SKM-1 (cell line): ENCODE measurements around the gene LCN2.
"Not testable (repeated sequence)": the region's sequence is repeated elsewhere in the genome, so short reads cannot be mapped to it uniquely, and the experiment has no call there.

Source experiments
- DNase-seq: peaks from one replicate; lab custom pipeline; 2025; ENCODE audit not compliant: unreplicated experiment; lab: John Stamatoyannopoulos, UW

LCN2 gene

DNA sequence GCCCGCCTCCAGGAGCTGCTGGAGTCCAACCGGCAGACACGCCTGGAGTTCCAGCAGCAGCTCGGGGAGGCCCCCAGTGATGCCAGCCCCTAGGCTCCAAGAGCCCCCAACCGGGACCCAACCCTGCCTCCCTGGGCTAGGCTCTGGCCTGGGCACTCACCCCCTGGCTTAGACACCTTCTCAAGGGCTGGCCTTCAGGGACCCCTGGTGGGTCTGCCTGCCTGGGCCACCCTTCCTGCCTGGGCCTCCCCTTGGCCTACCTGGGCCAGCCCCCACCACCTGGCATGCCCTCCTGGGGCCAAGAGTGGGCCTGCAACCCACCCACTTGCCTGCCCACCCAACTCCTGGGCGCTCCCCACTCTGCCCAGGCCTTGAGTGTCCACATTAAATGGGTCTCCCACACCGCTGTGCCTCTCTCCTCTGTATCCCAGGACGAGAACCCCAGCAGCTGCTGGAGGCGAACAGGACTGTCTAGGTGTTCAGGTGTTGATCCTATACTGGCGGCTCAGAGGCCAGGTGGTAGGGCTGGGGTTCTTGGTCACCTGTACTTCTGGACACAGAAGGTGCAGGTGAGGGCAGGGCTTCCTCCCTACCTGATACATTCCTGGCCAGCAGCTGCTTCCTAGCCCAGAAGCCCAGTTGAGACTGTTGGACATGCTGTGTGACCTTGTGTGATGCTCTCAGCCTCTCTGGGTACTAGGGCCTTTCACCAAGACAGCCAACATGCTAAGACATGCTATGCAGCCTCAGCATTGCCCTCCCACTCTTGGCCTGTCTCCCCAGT, 14.5 kb downstream of the LCN2 start:
- no peak for DNase-seq

DNA sequence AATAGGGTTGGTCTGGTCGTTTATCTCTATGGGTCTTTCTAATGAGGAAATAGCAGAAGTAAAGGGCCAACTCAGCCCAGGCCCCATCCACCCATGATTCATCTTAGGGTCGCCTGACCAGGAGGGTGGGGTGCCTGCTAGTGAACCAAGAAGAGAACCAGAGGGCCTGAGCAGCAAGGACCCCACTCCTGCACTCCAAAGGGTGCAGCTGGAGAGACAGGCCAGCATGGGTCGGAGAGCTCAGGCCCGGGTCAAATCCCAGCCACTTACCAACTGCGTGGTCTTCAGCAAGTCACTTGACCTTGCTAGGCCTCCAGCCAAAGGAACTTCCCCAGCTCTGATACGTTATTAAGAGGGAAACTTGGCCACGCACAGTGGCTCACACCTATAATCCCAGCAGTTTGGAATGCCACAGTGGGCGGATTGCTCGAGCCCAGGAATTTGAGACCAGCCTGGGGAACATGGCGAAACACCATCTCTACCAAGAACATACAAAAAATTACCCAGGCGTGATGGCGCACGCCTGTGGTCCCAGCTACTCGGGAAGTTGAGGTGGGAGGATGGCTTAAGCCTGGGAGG, 15.1 kb downstream of the LCN2 start:
- no peak for DNase-seq

DNA sequence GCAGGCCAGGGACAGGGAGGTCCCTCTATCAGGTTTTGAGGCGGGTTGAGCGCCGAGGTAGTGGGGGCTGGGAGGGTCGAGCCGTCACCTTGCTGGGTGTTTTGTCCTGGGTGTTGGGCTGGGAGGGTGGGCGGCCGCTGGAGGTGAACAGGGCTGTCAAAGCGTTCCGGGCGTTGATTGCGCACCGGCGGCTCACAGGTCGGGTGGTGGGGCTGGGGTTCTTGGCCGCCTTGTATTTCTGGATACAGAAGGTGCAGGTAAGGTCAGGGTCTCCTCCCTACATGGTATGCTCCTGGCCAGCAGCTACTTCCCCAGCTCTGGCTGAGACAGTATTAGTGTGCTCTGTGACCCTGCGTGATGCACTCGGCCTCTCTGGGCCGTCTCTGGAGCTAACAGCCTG, 16.9 kb downstream of the LCN2 start:
- no peak for DNase-seq

DNA sequence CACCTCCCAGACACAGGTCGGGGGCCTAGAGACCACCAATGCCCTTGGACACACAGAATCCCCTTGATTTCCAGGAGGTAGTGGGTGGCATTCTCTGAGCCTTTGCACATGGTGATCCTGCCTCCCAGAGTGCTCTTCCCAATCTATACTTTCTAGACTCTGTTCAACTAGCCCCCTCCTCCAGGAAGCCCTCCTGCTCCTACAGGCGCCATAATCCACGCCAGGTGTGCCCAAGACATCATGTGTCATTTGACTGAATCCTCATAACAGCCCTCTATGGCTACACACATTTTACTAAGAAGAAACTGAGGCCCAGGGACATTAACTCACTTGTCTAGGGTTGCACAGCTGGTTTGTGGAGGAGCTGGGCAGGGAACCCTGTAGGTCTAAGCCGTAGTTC, 18.0 kb downstream of the LCN2 start:
- DNase-seq, result no peak

DNA sequence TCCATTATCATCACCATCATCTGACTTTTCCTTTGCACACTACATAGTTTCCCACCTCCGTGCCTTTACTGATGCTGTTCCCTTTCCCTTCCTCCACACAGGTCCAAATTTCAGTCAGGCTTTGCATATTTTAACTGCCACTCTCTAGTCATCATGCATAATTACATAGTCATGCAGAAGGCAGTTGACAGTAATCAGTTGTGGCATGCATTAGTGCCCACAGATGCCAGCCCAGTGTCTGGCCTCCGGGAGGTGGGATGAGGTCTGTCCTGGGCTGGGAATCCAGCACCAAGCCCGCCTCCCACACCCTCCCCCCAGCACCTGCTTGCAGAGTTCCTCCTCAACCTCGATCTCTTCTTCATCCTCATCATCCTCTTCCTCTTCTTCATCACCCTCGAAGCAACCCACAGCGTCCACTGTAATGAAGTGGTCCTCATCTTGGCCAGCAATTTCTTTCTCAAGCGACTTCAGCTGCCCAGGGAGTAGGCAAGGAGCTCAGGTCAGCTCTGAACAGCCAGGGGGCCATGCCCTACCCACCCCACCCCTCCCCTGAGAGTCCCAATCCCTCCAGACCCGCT, 19.6 kb downstream of the LCN2 start:
- no peak for DNase-seq

DNA sequence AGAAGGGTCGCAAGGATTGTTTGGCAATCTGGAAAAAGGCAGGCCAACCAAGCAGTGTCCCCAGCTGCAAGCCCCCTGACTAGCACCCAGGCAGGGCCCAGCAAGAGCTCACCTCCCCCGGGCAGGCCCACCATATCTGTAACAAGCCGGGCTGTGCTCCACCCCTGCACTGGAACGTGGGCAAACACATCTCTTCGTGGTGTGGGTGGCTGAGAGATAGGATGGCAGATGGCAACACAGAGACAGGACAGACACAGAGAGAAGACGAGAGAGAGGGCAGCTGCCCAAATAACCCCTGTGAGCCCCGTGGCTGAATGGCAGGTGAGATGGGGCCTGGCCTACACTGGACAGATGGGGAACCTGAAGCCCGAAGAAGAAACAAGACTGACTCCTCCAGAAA, 20.2 kb downstream of the LCN2 start:
- no peak for DNase-seq

DNA sequence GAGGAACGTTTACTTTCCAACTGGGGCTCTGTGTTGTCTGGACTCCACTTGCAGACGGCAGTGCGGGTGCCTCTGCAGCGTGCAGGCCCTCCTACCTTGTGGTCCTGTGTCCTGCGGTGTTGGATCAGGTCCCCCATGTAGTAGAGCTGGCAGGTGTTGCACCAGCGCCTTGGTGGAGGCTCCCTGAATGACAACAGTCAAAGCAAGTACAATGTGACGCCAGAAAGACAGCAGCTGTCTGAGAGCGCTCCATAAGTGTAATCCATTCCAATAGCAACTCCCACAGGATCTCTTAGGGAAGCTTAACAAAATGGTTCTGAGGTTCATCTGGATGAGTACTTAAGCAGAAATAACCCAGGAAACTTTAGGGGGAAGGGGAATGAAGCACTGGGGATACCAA, 20.7 kb downstream of the LCN2 start:
- no peak for DNase-seq

DNA sequence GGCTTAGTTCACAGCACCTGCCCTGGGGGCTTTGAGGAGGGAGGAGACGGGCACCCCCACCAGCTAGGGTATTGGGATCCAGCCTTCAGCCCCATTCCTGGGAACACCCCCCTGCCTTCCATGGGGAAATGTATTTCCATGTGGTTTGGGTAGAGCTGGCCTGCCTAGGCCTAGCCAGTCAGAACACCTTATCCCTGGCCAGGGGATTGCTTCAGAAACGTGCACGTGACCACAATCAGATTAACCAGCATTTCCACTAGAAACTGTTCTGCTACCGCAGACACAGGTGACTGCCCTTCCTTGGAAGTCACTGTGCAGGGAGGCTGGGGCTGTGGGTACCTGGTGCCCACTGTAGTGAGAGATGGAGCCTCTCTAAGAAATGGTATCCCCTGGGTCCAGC, 24.8 kb downstream of the LCN2 start:
- DNase-seq, result no peak

DNA sequence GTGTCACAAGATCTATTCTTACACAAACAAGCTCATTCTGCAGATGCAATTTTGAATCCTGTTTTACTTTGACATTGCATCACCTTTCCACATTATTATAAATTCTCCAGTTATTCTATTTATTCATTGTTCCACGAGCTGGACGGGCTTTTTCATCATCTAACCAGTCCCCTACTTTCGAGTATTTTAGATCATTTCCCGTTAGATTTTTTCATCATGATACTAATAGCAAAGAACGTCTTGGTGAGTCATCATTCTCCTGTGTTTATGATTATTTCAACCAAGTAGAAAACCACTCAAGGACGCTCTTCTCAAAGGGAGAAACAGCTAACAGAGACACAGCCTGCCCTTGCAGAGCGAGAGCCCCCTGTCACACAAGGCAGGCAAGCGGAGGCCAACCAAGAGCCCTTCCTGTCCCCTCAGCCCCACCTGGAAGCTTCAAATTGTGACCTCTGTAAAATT, 25.9 kb downstream of the LCN2 start:
- DNase-seq, result no peak

DNA sequence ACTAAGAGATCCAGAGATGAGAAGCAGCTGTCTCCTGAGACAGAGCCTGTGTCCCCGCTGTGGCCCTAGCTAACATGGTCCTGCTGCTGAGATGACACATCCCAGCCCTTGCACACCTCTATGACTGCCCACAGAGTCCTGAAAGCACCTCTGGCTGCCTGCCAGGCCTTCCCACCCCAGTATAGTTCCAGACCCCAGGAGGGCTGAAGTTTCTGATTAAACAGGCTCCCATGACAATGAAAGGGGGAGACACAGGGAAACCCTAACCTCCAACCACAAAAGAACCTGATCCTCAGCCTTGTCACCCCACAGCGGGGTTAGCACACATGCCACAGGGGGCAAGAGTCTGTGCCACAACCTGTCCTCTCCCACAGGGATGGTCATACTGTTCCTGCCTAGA, 26.5 kb downstream of the LCN2 start:
- DNase-seq, result no peak

DNA sequence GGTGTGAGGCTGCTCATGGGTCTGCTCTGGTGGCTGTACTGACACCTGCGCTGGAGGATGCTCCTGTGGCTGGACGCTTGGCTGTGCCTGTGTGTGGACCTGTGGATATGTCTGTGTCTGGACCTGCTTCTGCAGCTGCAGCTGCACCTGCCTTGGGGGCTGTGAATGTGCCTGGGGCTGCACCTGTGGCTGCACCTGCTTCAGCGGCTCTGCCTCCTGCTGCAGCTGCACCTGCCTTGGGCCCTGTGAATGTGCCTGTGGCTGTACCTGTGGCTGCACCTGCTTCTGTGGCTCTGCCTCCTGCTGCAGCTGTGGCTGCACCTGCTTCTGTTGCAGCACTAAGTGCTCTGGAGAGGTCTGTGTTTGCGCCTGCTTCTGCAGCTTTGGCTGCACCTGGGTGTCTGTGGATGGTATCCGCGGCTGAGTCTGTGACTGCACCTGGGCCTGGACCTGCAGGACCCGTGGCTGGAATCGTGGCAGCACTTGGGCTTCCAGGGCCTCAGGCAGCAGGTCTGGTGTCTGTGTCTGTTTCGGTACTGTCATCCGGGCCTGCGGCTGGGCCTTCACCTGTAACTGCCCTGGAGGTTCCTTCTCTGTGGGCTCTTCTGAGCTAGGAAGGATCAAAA, 29.7 kb downstream of the LCN2 start:
- no peak for DNase-seq

DNA sequence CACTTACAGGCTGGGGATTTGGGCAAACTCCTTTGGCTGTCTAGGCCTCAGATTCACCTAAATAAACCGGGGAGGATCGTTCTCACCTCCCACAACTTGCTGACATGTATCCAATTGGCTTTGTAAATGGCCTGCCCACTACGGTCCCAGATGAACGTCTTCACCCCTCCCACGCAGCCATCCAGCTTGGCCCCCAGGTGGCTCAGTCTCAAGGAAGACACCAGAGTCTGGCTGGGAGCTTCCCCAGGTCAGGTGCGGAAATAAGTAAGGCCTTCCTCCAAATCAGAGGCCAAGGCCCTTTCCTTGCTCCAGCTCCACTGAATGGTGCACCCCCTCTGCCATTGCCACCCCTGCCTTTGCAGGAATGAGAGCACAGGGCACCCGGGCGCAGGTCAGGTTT, 30.7 kb downstream of the LCN2 start:
- no peak for DNase-seq

DNA sequence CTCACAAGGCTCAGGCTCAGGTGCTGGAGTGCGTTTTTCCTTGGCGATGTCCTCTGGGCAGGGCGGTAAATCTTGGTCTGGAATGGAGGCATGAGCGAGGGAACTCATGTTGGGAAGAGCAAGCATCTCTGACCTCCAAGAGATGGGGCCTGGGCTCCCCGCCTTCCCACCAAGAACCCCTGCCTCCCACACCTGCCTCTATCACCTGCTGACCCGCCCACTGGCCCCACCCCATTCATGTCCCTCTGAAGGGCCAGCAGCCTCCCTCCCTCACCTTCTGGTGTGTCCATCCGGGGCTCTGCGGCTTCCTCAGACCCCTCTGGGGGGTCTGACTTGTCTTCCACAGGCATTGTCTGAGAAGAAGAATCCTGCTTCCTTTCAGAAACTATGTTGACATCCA, 31.2 kb downstream of the LCN2 start:
- DNase-seq, result no peak

DNA sequence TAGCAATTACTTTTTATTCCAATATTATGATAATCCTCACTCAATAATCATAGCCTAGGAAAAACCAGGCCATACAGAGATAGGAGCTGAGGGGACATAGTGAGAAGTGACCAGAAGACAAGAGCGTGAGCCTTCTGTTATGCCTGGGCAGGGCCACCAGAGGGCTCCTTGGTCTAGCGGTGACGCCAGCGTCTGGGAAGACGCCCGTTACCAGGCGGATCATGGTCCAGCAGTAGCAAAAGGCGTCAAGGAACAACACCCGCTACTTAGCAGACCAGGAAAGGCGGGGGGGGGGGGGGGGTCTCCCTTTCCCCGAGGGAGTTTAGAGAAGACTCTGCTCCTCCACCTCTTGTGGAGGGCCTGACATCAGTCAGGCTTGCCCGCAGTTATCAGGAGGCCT, 32.2 kb downstream of the LCN2 start:
- DNase-seq, result not testable (repeated sequence)

DNA sequence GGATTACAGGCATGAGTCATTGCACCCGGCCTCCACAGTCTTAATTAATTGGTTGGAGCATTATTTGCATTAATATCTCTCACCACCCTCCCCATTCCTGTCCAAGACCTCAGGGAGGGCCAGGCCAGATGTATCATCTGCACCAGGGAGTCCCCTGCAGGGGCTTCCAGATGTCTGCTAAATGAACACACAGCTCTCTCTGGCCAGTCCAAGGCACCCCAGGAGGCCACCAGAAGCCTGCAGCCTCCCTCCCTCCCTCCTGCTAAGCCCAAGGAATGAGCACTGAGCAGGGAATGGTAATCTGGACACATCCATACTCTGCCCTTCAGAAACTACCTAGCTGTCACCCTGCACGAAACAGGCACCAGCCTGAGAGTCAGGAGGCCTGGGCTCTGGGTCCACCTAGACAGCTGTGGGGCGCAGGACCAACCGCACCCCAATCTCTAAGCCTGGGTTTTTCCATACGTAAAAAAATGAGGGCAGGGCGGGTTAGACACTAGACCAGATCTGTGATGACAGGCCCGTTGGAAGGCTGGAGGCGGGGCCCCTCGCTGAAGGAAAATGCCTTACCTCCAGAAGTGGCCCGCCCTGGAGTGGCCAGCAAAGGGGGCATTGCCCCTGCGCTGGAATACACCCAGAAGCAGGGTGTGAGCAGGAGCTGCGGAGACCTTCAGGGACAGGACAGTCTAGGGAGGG, 33.8 kb downstream of the LCN2 start:
- DNase-seq, result no peak

DNA sequence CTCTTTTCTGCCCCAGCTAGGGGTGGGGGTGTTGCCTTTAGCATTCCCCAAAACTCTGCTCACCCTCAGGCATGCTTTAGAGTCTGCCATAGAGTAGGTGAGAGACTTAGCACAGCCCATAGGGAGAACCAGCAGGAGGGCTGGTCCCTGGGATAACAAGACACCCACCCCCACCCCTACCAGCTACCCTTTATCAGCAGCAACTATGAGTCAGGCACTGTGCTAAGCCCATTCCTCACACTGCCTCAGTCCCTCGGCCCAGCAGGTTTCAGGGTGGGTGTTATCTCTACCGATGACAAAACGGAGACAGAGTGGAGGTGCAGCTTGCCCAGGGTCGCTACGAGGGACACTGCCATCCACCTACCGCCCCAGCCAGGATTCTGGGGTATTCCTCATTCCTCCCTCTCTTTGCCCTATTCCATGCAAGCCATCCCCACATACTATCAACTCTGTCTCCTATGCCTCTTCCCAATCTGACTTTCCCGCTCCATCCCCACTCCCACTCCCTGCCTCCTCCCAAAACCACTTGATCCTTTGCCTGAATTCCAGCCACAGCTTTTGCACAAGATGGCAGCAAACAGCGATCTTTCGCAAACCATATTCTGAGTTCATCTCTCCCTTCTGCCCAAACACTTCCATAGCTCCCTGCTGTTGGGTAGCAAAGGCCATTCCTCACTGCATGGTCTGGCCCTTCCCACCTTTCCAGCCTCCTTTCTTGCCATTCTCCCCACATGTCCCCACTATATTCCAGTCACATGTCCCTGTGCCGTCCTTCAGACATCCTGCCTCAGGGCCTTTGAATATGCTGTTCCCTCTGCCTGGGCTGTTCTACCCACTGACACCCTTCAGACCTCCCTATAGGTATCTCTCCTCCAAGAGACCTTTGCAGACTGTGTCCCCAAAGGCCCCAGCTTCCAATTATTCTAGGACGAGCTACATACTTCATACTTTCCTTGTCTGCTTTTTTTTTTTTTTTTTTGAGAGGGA, 37.0 kb downstream of the LCN2 start:
- no peak for DNase-seq

DNA sequence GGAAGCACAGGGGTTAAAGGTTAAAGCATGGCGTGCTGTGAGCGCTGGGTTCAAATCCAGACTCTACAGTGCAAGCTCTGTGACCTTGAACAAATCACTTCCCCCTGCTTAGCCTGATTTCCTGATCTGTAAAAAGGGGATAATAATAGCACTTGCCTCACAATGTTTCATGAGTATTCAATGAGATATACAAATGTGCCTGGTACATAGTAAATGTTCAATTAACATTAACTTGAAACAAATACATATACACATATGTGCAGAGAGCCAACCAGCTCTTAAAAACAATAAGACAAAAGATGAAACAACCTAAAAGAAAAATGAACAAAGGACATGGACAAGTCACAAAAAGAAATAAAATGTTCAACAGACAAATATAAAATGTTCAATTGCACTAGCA, 38.1 kb downstream of the LCN2 start:
- DNase-seq, result no peak

DNA sequence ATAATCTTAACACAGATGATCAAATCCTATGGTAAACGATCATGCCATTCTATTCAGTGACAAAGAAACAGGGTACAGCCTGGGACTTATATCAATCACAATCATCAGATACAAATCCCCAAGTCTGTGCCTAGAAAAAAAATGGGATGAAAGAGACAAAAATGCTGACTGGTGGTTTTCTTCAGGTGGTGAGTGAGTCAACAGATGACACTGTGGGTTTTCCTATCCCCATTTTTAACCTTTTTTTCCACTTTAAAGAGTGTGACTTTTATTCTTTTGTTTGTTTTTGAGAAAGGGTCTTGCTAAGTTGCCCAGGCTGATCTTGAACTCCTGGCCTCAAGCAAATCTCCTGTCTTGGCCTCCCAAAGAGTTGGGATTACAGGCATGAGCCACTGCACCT, 39.0 kb downstream of the LCN2 start:
- DNase-seq, result no peak

DNA sequence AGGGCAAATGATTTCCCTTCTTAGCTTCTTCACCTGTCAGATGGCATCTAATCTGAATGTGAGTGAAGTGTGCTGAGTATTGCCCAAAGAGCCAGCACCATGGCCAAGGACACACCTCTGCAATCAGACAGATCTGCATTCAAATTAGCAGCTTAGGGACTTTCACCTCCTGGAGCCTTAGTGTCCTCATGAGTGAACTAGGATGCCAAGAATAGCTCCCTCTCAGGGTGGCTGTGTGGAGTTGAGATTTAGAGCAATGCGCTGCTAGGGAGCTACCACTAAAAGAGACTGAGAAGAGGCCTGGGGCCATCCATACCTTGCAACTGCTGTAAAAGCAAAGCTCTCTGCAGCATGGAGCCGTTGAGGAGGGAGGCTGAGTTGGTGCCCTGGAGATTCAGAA, 40.8 kb downstream of the LCN2 start:
- DNase-seq, result no peak
